Measurements from ENCODE around the gene SYDE2. TPM values are rescaled to one million over a fixed set of nuclear protein-coding genes. Genes with fewer than 3 reads are reported as not detected.

The SYDE2 gene
- total RNA-seq, 4 donors from 2014 or later = 30.4 to 115 (median 85.2) TPM

- H3K4me3 ChIP-seq = no peak overlapping the region
- H3K4me1 ChIP-seq = peaks cover 0 to 4% (median 0%) of the 10 kb centered on the region in 3 donors
- H3K36me3 ChIP-seq = peaks cover 0 to 16% of the 10 kb centered on the region in 2 donors
- H3K27me3 ChIP-seq = no peaks in the 10 kb centered on the region
- ATAC-seq = no peak
- WGBS, 2 donors (ENCODE audit: low coverage in 1 of 2) = 51 to 76% methylated on average over 3 to 5 of the region's 5 CpGs
- TF ChIP-seq POLR2A (IDR thresholded peaks at IDR 0.05) (no peak), CTCF (IDR thresholded peaks at IDR 0.05) (no peak), POLR2AphosphoS5 (IDR thresholded peaks at IDR 0.05) (no peak), EP300 (IDR thresholded peaks at IDR 0.05) (no peak)
- H3K27ac ChIP-seq = no peak overlapping the region
- H3K9me3 ChIP-seq = no peaks in the 10 kb centered on the region
Observed at GRCh38 chr1:85158910-85159309, 41.9 kb downstream of the SYDE2 start.

- no peaks in the 10 kb centered on the region for H3K27me3 ChIP-seq
- H3K9me3 ChIP-seq = no peaks in the 10 kb centered on the region
- H3K36me3 ChIP-seq = peaks cover 0 to 11% of the 10 kb centered on the region in 2 donors
- TF ChIP-seq POLR2A (IDR thresholded peaks at IDR 0.05) = no peak
- no peak for TF ChIP-seq CTCF (IDR thresholded peaks at IDR 0.05)
- H3K4me1 ChIP-seq = peaks cover 0 to under 1% (median 0%) of the 10 kb centered on the region in 3 donors
- H3K4me3 ChIP-seq = no peak overlapping the region
- H3K27ac ChIP-seq = no peak overlapping the region
- no peak for ATAC-seq
Observed at GRCh38 chr1:85157436-85157835, 43.4 kb downstream of the SYDE2 start.

GRCh38 chr1:85153149-85153891, 47.5 kb downstream of the SYDE2 start:
- no peak for ATAC-seq
- TF ChIP-seq POLR2AphosphoS5 (IDR thresholded peaks at IDR 0.05) = no peak
- no peak for TF ChIP-seq POLR2A (IDR thresholded peaks at IDR 0.05)
- TF ChIP-seq CTCF (IDR thresholded peaks at IDR 0.05) = no peak
- TF ChIP-seq EP300 (IDR thresholded peaks at IDR 0.05) = no peak
- Histone ChIP-seq H3K27me3 (no peaks in the 10 kb centered on the region), H3K9me3 (no peaks in the 10 kb centered on the region), H3K36me3 (peaks cover 0 to 6% of the 10 kb centered on the region in 2 donors), H3K27ac (no peak overlapping the region), H3K4me1 (peaks cover 0 to 13% (median 0%) of the 10 kb centered on the region in 3 donors), H3K4me3 (no peak overlapping the region)
- 32 to 53% methylated on average over 4 of the region's 4 CpGs for WGBS, 2 donors (ENCODE audit: low coverage in 1 of 2)

GRCh38 chr1:85151446-85151845, 49.4 kb downstream of the SYDE2 start:
- WGBS, 2 donors (ENCODE audit: low coverage in 1 of 2) = 35 to 62% methylated on average over 4 of the region's 4 CpGs
- TF ChIP-seq POLR2A (IDR thresholded peaks at IDR 0.05) = no peak
- no peak for TF ChIP-seq POLR2AphosphoS5 (IDR thresholded peaks at IDR 0.05)
- no peak for TF ChIP-seq EP300 (IDR thresholded peaks at IDR 0.05)
- TF ChIP-seq CTCF (IDR thresholded peaks at IDR 0.05) = no peak
- H3K36me3 ChIP-seq = no peaks in the 10 kb centered on the region
- no peaks in the 10 kb centered on the region for H3K9me3 ChIP-seq
- no peaks in the 10 kb centered on the region for H3K27me3 ChIP-seq
- peaks cover 0 to 13% (median 0%) of the 10 kb centered on the region in 3 donors for H3K4me1 ChIP-seq
- no peak overlapping the region for H3K27ac ChIP-seq
- no peak for ATAC-seq
- no peak overlapping the region for H3K4me3 ChIP-seq

GRCh38 chr1:85149805-85150204, 51.0 kb downstream of the SYDE2 start:
- TF ChIP-seq POLR2A (IDR thresholded peaks at IDR 0.05) (no peak), EP300 (IDR thresholded peaks at IDR 0.05) (no peak), CTCF (IDR thresholded peaks at IDR 0.05) (no peak), POLR2AphosphoS5 (IDR thresholded peaks at IDR 0.05) (no peak)
- Histone ChIP-seq H3K9me3 (no peaks in the 10 kb centered on the region), H3K36me3 (no peaks in the 10 kb centered on the region), H3K27ac (no peak overlapping the region), H3K4me3 (no peak overlapping the region), H3K27me3 (no peaks in the 10 kb centered on the region), H3K4me1 (peaks cover 0 to 13% (median 0%) of the 10 kb centered on the region in 3 donors)
- WGBS, 2 donors (ENCODE audit: low coverage in 1 of 2) = 0 to 54% methylated on average over 1 to 2 of the region's 2 CpGs
- ATAC-seq = no peak
